ENCODE results near the gene MYO1E. TPM values are rescaled to one million over a fixed set of nuclear protein-coding genes. Genes with fewer than 3 reads are reported as not detected.

Gene MYO1E
- total and polyA plus RNA-seq, 8 donors: 31.4 to 101 (median 39.9) TPM

- Histone ChIP-seq H3K36me3 (no peaks in the 10 kb centered on the region), H3K27me3 (no peaks in the 10 kb centered on the region), H3K9me3 (no peaks in the 10 kb centered on the region), H3K27ac (no peak overlapping the region), H3K4me1 (peaks cover 0 to 33% of the 10 kb centered on the region in 2 donors), H3K4me3 (no peak overlapping the region)
- DNase-seq (no peak), ATAC-seq (no peak)
- TF ChIP-seq, protein P1, sequence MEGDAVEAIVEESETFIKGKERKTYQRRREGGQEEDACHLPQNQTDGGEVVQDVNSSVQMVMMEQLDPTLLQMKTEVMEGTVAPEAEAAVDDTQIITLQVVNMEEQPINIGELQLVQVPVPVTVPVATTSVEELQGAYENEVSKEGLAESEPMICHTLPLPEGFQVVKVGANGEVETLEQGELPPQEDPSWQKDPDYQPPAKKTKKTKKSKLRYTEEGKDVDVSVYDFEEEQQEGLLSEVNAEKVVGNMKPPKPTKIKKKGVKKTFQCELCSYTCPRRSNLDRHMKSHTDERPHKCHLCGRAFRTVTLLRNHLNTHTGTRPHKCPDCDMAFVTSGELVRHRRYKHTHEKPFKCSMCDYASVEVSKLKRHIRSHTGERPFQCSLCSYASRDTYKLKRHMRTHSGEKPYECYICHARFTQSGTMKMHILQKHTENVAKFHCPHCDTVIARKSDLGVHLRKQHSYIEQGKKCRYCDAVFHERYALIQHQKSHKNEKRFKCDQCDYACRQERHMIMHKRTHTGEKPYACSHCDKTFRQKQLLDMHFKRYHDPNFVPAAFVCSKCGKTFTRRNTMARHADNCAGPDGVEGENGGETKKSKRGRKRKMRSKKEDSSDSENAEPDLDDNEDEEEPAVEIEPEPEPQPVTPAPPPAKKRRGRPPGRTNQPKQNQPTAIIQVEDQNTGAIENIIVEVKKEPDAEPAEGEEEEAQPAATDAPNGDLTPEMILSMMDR (IDR thresholded peaks at IDR 0.05): no peak
- intact Hi-C loops (cut with DNase I): no loop called here
Measured at GRCh38 chr15:59354417-59355031, 18.1 kb downstream of the MYO1E start.

GRCh38 chr15:59353994-59354416, 18.7 kb downstream of the MYO1E start:
- TF ChIP-seq, protein P1 (IDR thresholded peaks at IDR 0.05): no peak
- intact Hi-C loops (cut with DNase I): no loop called here
- no peak overlapping the region for H3K4me3 ChIP-seq
- H3K9me3 ChIP-seq: no peaks in the 10 kb centered on the region
- no peak for DNase-seq
- H3K4me1 ChIP-seq: peaks cover 0 to 34% of the 10 kb centered on the region in 2 donors
- no peak for ATAC-seq
- H3K27me3 ChIP-seq: no peaks in the 10 kb centered on the region
- no peak overlapping the region for H3K27ac ChIP-seq
- H3K36me3 ChIP-seq: no peaks in the 10 kb centered on the region

DNA sequence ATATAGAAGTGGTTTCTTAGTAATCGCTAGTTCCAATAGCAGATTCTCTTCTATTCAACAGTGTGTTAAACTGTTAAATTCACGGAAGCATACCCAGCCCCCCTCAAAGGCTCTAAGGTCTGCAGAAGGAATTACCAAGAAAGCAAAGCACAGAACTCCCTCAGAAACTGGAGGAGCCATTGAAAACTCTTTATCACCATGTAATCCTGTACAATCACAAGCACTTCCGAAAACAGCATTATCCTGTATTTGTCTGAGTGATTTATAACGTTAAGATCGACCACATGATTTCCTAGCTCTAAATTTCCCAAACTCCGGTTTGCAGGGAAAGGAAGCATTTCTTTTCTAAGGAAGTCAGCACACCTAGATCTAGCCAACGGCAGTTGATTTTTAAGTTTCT, 20.0 kb downstream of the MYO1E start:
- Histone ChIP-seq H3K36me3 (no peaks in the 10 kb centered on the region), H3K27ac (no peak overlapping the region), H3K9me3 (no peaks in the 10 kb centered on the region), H3K27me3 (no peaks in the 10 kb centered on the region), H3K4me1 (peaks cover 0 to 34% of the 10 kb centered on the region in 2 donors), H3K4me3 (no peak overlapping the region)
- intact Hi-C loops (cut with DNase I): no loop called here
- DNase-seq: no peak
- no peak for ATAC-seq
- TF ChIP-seq, protein P1 (IDR thresholded peaks at IDR 0.05): no peak

DNA sequence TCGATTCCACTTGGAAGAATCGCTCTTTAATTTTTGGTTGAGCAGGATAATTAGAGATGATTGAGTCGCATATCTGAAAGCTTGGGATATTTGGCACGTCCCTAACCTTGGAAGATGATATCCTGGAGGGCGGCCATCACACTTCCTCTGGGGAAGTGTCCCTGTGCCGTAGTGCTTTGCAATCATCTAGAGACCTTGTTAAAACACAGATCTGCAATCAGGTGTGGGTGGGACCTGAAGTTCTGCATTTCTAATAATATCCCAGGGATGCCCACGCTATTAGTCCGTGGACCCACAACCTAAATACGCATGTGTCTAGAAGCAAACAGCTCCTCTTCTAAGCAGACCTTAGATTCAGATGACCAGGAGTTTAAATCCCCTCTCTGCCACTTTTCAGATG, 20.5 kb downstream of the MYO1E start:
- no peaks in the 10 kb centered on the region for H3K9me3 ChIP-seq
- H3K27ac ChIP-seq: no peak overlapping the region

GRCh38 chr15:59350421-59350732, 22.3 kb downstream of the MYO1E start:
- intact Hi-C loops (cut with DNase I): no loop called here
- no peaks in the 10 kb centered on the region for H3K27me3 ChIP-seq
- no peaks in the 10 kb centered on the region for H3K36me3 ChIP-seq
- DNase-seq (no peak), ATAC-seq (no peak)
- H3K4me3 ChIP-seq: no peak overlapping the region
- peaks cover 0 to 34% of the 10 kb centered on the region in 2 donors for H3K4me1 ChIP-seq
- no peaks in the 10 kb centered on the region for H3K9me3 ChIP-seq
- peak overlapping the region; percentile 24 to 30 for H3K27ac ChIP-seq
- TF ChIP-seq, protein P1 (IDR thresholded peaks at IDR 0.05): no peak

More for the DNA sequence above, 20.5 kb downstream of the MYO1E start:
- ATAC-seq (no peak), DNase-seq (no peak)
- intact Hi-C loops (cut with DNase I): no loop called here
- H3K36me3 ChIP-seq: no peaks in the 10 kb centered on the region
- H3K4me3 ChIP-seq: no peak overlapping the region
- TF ChIP-seq, protein P1 (IDR thresholded peaks at IDR 0.05): no peak
- no peaks in the 10 kb centered on the region for H3K27me3 ChIP-seq
- H3K4me1 ChIP-seq: peaks cover 0 to 34% of the 10 kb centered on the region in 2 donors

Measured in left lung (tissue), 10 donors.